SIG-M5 treated with dmso at 0.1 percent for 504 hours (cell line): ENCODE results near the gene OTX2.

Experiments
- DNase-seq: peaks from one replicate; lab custom pipeline; 2025; ENCODE audit not compliant: unreplicated experiment; lab: John Stamatoyannopoulos, UW

Gene OTX2

DNA sequence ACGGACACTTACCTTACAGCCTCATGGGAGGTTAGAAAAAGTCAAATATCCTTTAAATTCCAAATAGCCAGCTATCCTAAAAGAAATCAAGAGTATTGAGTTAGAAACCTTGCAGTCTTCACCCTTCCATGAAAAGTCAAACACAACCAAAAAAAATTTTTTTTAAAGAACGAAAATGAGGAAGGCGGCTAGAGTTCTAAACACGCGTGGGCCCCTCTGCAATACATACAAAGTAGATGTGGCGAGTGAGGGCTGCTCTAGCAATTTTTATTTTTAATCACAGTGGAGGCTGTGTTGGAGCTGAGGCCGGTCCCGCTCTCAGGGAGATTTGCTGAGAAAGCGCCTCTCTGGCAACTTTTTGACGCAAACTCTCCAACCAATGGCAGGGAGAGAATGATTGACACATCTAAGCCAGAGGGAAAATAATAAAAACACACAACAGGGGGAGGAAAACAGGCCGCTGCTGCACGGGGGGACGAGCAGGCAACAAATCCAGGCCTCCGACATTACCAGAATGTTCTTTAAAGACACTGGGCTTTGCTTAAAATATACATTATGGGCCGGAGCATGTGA is at the start of gene OTX2:
TSS of gene OTX2 (minus strand) at position 333 of the 573 bp plus-strand sequence. CDS start 5,023 bp downstream, outside the sequence.
- DNase-seq, result no peak

DNA sequence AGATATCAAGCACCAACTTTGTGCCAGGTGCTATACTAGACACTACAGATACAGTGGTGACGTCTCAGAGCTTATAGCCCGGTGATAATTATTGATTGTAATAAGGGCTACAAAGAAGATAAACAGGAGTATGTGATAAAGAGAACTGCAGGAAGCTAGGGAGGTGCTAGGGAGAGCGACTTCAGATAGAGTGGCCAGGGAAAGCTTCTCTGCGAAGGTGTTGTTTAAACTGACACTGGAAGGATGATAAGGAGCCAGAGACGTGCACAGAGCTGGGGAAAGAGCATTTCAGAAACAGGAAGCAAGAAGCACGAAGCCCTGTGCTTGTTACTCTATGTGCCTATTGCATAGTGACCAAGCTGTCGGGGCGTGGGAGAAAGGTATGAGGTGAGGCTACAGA is 48.1 kb upstream of the OTX2 start:
- no peak for DNase-seq

DNA sequence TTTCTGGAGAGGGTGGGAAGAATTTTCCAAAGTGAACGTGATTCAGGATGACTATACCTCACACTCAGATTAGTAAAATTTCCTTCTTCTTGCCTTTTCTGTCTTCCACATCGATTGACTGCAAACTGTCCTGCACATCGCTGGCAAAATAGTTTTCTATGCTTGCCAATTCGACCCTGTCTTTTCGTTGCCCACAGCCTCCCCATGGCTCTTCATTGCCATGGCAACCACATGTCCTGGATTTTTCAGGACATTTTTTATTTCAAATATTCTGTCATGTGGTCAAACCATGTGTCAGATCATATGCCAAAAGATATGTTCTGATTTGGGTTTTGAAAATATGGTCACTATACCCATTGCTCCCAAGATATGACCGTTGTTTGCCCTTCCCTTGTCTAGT is 46.9 kb upstream of the OTX2 start:
- no peak for DNase-seq

DNA sequence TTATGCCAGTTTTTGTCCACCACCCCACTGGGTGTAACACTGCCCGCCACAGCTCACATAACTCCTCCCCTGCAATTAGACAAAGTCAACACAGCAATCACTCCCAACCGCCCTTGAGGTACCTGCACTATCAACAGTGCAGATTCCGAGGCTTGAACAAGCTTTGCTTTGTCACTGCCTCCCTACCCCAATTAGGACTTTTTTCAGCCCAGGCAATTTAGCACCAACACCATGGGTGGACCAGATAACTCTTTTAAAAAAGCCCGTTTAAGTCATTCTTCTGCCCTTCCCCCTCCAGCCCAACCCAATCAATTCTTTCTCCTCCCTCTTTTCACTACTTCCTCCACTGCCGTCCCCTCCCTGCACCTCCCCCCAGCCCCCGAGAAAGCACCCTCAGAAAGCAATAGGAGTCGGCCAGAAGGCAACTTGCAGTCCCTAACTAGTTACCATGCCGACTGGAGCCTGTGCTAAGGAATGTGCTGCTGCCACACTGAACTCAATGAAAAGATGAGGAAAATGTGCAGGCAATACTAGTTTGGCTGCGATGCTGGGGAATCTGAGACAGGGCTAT is 45.7 kb upstream of the OTX2 start:
- no peak for DNase-seq

DNA sequence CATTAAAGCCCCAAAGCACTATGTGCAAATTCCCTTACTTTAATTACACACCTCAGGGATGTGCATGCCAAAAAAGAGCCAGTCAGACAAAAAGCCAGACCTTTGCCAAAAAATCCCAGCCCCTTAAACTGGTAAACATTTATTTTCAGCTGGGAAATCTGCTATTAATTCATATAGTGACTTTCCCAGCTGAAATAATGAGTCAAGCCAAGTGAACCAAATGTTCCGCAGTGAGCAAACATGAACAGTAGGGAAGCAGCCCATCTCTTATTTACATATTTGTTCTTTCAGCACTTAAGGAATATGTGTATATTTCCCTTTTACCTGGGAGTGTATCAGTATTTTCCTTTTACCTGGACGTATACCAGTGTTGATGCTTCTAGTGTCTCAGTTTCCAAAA is 44.0 kb upstream of the OTX2 start:
- DNase-seq, result no peak

DNA sequence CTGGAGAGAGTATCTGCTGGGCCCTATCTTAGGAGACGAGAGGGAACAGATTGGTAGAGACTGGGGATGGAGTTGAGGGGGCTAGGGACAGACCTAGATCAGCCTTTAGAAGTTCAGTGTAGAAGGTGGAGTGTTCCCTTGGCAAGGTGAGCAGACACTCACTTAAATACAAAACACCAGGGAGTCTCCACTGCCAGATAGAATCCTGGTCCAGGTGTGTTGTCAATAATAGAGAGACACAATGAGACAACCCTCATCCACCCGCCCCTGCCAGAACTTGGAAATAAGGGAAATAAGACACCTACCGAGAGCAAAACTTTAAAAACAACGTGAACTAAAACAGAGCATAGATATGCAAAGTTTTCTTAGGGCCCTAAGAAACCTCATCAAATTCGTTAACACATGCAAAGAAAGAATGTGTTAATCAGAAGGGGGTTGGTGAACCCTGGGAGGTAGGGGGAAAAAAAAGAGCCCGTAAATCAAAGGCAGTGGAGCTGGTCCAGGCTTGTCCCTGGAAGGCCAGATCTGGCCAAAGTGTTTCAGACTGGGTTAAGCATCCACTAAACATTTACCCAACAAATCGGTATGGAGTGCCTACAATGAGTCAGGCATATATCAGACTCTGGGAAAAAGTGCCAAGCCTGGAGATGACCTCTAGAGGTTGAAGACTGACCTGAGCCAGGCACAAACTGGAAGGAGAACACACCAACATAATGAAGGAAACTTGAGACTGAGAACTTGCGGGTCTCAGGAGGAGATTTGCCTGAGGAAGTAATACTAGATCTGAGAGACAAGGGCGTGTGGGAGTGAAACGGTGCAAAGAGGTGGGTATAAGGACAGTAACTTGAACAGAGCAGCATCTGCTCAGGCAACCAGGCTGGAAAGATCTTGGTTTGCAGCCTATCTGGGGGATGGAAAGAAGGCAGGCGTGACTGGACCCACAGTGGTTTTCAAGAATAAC is 37.0 kb upstream of the OTX2 start:
- no peak for DNase-seq

DNA sequence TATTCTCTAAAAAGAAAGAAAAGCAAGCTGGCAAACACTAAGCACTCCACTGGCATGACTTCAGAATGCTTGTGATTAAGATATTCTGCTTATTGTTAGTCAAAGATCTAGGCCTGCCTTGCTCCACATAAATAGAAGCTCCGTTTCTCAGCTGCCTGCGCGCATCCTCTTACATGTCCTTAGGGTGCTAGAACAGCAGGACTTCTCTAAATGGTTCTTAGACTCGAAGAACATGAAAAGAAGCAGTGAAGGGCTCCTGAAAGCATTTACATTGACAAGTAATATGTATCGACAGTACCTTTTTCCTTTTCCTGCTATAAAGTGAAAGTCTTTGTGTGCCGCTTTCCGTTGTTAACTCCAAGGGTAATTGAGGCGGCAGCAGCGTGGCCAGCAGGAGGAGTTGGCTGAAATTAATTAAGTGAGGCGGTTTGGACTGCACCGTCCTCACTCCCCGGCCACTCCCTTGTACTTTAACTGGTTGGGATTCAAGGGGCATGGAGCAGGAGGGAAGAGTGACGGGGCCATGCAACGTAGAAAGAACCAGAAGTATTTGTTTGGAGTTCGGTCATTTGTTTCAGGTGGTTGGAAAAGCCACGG is 34.2 kb upstream of the OTX2 start:
- DNase-seq, result no peak

DNA sequence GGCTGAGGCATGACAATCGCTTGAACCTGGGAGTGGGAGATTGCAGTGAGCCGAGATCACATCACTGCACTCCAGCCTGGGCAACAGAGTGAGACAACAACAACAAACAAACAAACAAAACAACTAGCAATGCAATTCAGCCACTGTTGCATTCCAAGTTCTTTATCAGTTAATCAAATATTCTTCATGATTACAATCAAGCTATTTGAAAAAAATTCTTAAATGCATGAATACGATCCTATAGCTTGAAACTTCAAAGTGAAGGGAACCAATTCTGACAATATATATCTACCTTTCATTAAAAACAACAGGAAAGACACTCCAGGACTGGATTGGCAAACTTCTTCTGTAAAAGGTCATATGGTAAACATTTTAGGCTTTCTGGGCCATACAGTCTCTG is 31.3 kb upstream of the OTX2 start:
- no peak for DNase-seq

DNA sequence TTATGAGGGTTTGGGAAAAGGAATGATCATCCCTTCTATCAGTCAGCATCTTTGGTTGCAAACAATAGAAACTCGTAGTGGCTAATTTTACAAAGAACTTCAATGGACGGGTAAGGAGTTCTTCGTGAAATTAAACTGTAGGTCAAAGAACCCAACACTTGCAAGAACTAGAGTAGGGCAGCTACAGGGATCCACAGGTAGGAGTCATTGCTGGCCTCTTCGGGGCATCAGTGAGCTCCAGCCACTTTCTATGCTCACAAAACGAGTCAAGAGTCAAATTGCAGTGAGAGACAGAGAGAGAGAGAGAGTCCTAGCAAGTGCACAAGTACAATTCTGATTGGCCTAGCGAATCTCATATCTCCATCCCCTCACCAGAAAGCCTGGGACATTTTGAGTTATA is 29.9 kb upstream of the OTX2 start:
- no peak for DNase-seq

DNA sequence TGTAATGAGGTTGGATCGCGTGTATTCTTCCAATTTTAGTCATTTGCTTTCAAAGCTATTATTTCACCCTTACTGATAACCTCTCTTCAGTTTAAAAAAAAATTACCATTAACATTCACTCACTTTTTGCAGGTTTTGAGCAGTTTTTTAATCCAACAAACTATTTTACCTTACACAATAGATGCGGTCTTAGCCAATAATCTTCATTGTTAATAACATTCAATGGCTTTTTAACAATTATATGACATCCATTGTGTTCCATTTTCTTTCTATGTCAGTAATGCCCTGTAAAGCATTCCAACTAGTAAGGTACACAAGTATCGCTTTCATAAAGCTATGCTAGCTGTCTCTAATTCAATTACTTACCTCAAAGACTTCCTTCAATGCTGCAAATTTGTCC is 18.9 kb upstream of the OTX2 start:
- DNase-seq, result no peak

DNA sequence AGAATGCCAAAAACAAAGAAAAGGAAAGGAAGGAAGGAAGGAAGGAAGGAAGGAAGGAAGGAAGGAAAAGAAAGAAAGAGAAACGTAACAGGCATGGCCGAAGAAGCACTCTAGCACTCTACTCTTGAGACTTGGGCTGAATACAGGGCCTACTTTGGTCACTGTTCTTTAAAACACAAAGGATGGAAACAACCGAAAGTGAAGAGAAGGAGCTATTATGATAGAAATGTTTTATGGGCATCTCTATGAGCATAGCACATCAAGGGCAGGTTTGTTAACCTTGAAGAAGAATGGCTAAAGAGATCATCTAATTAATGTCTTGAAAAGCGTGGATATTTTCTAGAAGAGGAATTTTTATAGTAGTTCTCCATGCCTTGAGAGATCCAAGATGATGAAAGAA is 15.9 kb upstream of the OTX2 start:
- DNase-seq, result no peak

DNA sequence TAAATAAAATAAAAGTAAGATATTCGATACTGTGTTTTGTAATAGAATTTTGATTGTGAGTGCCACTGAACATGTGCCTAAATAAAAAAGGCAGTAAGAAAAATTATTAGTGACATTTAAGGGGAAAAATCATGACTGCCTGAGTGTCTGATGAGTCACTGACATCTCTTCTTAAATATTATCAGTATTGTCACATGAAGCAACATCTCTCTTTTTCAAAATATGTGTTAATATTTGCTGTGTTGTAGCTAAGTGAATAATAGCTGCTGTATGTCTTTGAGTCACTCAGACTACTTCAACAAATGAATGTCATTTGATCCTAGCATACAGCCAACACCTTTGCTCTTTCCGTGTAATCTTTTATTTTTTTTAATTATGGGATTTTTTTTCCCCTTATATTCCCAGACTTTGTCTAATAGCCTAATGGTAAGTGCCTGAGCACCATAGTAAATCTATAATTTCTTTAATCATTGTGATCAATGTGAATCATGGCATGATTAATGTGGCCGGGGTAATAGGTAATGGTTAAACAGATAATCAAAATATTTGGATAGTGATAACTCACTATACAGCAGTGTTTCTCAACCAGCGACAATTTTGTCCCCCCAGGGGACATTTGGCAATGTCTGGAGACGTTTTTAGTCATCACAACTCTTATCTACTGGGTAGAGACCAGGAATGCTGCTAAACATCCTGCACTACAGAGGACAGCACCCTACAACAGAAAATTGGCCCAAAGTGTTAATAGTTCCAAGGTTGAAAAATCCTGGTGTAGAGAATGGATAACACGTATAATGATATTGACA is 11.7 kb upstream of the OTX2 start:
- no peak for DNase-seq

DNA sequence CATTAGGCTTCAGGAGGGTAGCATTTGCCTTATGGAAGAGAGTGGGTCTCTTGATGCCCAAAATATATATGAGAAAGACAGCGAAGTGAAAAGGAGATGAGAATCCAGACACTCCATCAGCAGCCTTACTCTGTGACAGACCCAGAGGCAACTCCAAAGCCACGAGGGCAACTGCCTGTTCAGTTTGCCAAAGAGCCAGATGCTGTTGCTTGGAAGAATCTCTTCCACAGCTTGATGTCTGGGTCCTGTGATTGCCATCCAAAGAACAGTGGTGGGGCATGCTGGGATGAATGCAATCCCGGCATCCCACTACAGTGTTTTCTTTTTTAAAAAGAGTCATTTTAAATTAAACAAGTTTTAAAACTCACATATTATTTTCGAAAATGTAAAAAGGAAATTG is 10.9 kb upstream of the OTX2 start:
- no peak for DNase-seq

DNA sequence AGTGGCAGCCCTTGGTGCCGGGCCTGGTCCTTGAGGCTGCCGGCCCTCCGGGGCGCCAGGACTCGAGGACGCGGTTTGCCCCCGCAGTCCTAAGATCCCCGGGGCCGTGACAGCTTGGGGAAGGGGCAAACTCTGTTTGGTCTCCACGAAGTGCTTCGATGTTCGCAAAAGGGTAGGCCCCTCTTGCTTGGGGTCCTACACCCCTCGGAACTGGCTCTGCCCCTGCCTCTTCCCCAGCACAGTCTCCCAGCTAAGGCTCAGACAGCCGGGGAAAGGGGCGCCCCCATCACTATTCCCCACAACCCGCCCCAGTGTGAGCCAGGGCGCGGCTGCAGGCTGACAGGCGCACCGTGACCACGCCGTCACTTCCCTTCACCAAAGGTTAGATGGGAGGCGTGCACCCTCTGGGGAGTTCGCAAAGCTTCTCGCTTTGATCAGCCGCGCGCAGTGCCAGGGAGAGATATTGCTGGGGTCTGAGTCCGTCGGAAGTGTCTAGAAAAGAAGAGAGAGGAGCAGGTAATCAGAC is 7.2 kb upstream of the OTX2 start:
- DNase-seq, result no peak

DNA sequence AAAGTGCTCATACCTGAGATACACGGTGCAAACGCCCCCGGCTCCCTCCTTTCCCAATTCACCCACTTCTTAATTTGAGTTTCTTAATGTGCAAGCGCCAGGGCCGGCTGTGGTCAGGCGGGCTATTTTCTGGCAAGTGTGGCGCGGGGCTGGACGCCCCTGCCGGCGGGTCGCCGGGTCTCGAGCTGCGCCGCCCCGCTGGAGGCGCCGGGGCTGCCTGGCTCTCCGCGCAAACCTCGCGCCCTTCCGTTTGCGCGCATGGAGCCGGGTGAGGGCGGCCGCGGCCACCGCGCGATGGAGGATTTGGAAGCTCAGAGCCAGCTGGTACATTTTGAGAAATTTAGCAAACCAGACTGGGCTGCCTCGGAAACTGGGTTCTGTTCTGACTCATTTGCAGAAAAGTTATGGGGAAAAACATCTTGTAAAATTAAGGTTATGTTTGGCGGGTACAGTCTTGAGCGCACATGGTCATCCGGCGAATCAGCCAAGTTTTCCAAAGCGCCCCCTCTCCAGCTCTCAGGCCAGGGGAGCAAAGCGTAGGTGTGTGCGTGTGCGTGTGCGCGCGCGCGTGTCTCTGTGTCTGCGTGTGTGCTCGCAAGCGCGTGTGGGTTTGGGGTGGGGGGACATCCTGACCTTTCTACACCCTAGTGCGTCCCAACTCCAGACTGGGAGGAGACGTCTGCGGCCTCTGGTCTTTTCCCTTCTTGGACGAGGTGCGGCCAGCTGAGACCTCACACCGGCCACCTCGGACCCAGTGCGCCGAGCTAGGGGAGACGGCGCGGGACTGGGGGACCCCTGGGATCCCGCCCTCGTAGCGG is 6.5 kb upstream of the OTX2 start:
- DNase-seq, result no peak

DNA sequence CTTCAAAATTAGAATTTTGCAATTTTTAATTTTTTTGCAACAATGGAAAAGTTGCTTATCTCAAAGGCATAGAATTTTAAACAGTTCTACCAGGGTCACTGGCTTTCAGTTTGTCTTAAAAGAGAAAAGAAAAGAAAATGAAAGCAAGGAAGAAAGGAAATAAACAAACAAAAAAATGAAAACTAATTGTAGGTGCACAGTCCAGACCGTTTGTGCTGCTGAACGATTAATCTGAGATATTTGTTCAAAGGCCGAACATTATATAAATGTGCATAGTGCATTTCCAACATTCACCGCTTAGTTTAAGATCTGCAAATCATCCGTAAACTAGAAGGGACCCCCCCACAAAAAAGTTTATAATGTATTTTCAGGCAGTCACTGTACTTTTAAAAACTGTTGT is 5.5 kb upstream of the OTX2 start:
- DNase-seq, result no peak

DNA sequence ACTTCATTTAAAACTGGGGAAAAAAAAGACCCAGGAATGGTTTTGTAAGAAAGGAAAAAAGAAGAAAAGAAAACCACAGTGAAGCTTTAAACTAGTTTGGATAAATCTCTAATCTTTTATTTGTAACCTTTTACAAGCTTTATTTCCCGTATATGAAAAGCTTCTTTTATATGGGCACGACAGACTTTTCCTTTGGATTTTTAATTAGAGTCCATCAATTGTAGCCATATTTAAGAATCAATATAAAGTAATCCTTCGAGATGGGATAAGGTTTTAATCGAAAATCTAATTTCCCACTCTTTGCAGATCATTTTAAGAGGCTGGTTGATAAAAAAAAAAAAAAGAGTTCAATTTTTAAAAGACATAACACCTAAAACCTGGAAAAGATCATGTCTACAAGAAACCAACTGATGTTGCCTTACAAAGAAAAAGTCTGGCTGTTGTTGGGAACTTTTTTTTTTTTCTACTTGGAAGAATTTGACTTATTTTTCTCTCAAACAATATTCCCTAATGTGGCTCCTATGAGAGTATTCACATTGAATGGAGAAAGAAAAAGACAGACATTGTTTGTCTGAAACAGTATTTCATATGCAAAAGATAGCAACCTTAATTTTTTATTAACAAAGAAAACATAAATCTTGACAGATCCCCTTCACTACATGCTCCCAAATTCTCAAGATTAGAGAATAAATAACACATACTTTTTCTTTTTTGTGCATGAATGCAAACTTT is 4.9 kb upstream of the OTX2 start:
- DNase-seq, result no peak

DNA sequence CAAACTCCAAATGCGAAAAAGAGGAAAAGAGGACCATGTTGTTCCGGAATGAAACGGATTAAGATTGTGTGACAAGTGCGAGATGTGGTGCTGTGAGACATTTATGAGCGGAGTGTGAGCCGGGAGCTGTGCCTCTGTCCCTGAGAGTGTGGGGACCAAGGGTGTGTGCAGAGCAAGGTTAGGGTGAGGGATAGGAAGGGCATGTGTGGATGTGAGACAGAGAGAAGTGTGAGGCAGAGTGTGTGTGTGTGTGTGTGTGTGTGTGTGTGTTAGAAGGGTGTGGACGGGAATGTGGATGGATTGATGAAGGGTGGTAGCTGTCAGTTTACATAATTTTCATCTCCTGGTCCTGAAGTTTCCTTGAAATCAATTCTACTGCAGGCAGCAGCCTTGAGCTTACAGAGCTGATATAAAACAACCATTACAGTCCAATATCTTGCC is 4.3 kb upstream of the OTX2 start:
- no peak for DNase-seq

DNA sequence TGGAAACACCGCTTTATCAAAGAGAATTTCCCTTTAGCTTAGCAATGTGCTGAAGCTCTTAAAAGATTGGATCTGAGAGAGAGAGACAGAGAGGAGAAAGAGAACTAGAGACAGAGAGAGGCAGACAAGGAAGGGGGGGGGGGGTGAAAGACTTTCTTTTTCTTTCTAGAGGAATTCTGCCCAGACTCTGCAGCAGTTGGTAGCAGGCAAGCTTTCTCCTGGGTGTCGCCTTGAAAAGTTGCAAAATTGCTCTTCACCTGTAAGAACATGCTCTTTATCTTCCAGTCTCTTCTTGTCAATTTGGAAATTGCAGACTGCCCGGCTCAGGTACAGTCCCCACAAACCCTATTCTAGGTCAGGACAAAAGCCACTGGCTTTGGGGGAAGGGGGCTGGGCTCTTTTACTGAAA is 2.9 kb upstream of the OTX2 start:
- no peak for DNase-seq
